WTC11 (cell line): Measurements from ENCODE around the gene VN1R4. TPM values are rescaled to one million over a fixed set of nuclear protein-coding genes. Genes with fewer than 3 reads are reported as not detected.
"Not testable (repeated sequence)": the region's sequence is repeated elsewhere in the genome, so short reads cannot be mapped to it uniquely, and the experiment has no call there.

Source experiments
- ATAC-seq: fragments of 200-7000 bp; cut with Tn5 transposase; 2 replicates; pipeline ENCODE4 v1.10.0; 2021; ENCODE audit warnings: mild to moderate bottlenecking, moderate library complexity
- Bru-seq: library from RNA; stranded (reverse); fragments of 400-500 nt; gene quantifications from one replicate; lab custom pipeline; 2021; lab: Mats Ljungman, UMichigan
- CTCF ChIA-PET: fragments of 300-600 bp; sonication (Branson Sonifier 250); formaldehyde crosslinking; loops from one replicate; lab custom pipeline; 2021; ENCODE audit warnings: antibody characterized with exemption; lab: Charles Lee
- POLR2A ChIA-PET: fragments of 350-600 bp; sonication (Branson Sonifier 250); formaldehyde crosslinking; loops from one replicate; lab custom pipeline; 2021; ENCODE audit warnings: antibody characterized with exemption; lab: Charles Lee
- DNase-seq: peaks from one replicate; pipeline ENCODE4 v3.0.0; 2021; ENCODE audit warnings: low spot score
- H3K27ac Mint-ChIP-seq: 2 replicates; pipeline ENCODE4 v1.8.0; 2021; ENCODE audit warnings: mixed read lengths
- H3K27me3 Mint-ChIP-seq: 2 replicates; pipeline ENCODE4 v1.8.0; 2021; ENCODE audit warnings: low read depth, mild to moderate bottlenecking, moderate library complexity, mixed read lengths
- H3K36me3 Mint-ChIP-seq: 2 replicates; pipeline ENCODE4 v1.8.0; 2021; ENCODE audit warnings: mixed read lengths
- H3K4me1 Mint-ChIP-seq: 2 replicates; pipeline ENCODE4 v1.8.0; 2022; ENCODE audit warnings: mixed read lengths
- H3K4me3 Mint-ChIP-seq: 2 replicates; pipeline ENCODE4 v1.8.0; 2021; ENCODE audit warnings: mild to moderate bottlenecking, moderate library complexity, mixed read lengths
- H3K9me3 Mint-ChIP-seq: 2 replicates; pipeline ENCODE4 v1.8.0; 2021; ENCODE audit warnings: mixed read lengths
- CBFB ChIP-seq: sonication (generic); formaldehyde crosslinking; IDR thresholded peaks from 2 replicates; pipeline ENCODE4 v1.8.1; 2022; ENCODE audit warnings: mild to moderate bottlenecking, low read depth, missing genetic modification reagents
- CTCF ChIP-seq: fragments of 200-600 bp; IDR thresholded peaks from 2 replicates; pipeline ENCODE4 v1.8.0; 2022; ENCODE audit warnings: antibody characterized with exemption
- ELF4 ChIP-seq: sonication (generic); formaldehyde crosslinking; IDR thresholded peaks from 2 replicates; pipeline ENCODE4 v1.8.1; 2022; ENCODE audit warnings: low read depth, mild to moderate bottlenecking, moderate library complexity, missing genetic modification reagents
- IRF1 ChIP-seq: sonication (generic); formaldehyde crosslinking; IDR thresholded peaks from 2 replicates; pipeline ENCODE4 v1.8.0; 2023; ENCODE audit warnings: missing genetic modification reagents
- MAX ChIP-seq: sonication (generic); formaldehyde crosslinking; IDR thresholded peaks from 2 replicates; pipeline ENCODE4 v1.8.0; 2022; ENCODE audit warnings: mild to moderate bottlenecking, missing genetic modification reagents
- NFATC4 ChIP-seq: fragments of 250-450 bp; sonication (Bioruptor Pico); IDR thresholded peaks from 2 replicates; pipeline ENCODE4 v1.9.0; 2021; ENCODE audit warnings: mild to moderate bottlenecking
- NFE2L1 ChIP-seq: sonication (generic); formaldehyde crosslinking; IDR thresholded peaks from 2 replicates; pipeline ENCODE4 v1.8.1; 2023; ENCODE audit warnings: missing genetic modification reagents
- STAT6 ChIP-seq: sonication (generic); formaldehyde crosslinking; conservative IDR thresholded peaks from 2 replicates; pipeline ENCODE4 v1.8.1; 2023; ENCODE audit warnings: mild to moderate bottlenecking, low read depth, missing genetic modification reagents, moderate library complexity
- TEAD4 ChIP-seq: sonication (generic); formaldehyde crosslinking; IDR thresholded peaks from 2 replicates; pipeline ENCODE4 v1.8.0; 2022; ENCODE audit warnings: mild to moderate bottlenecking, missing genetic modification reagents
- USF1 ChIP-seq: sonication (generic); formaldehyde crosslinking; IDR thresholded peaks from 2 replicates; pipeline ENCODE4 v1.8.0; 2022; ENCODE audit warnings: mild to moderate bottlenecking, missing genetic modification reagents
- ZBTB43 ChIP-seq: sonication (generic); formaldehyde crosslinking; IDR thresholded peaks from 2 replicates; pipeline ENCODE4 v1.8.1; 2023; ENCODE audit warnings: mild to moderate bottlenecking, missing genetic modification reagents
- long read RNA-seq, 3 experiments: library from RNA in 1 of 3; library from capped mRNA in 1 of 3; library from polyadenylated mRNA in 1 of 3; unstranded in 2 of 3; stranded (forward) in 1 of 3; transcript quantifications; one replicate each; pipeline ENCODE4 v2.0.0, GENCODE V29; 2021
- total RNA-seq: library from RNA; stranded (reverse); gene quantifications from 3 replicates; pipeline ENCODE4 v1.2.3, GENCODE V29; 2021

Gene VN1R4
- total RNA-seq (not detected in 3 replicates), Bru-seq, nascent RNA (not detected)
- long read RNA-seq, experiment 1: 0 reads
- long read RNA-seq, experiment 2: 0 reads
- long read RNA-seq, experiment 3: 0 reads

GRCh38 chr19:53267623-53268022 is at the start of gene VN1R4:
VN1R4 (minus strand) TSS chr19:53267723; CDS start chr19:53267665, 58 bp downstream.
- ATAC-seq, CTCF ChIA-PET, H3K4me1 Mint-ChIP-seq, H3K36me3 Mint-ChIP-seq, DNase-seq, POLR2A ChIA-PET, H3K4me3 Mint-ChIP-seq, H3K27ac Mint-ChIP-seq: not testable (repeated sequence)
- Mint-ChIP-seq H3K27me3 (peaks cover 36% of the 10 kb centered on the region), H3K9me3 (peaks cover 60% of the 10 kb centered on the region)

- CTCF ChIA-PET: no interaction called here
- Mint-ChIP-seq H3K27ac (no peak overlapping the region), H3K9me3 (no peaks in the 10 kb centered on the region), H3K4me1 (peaks cover 11% of the 10 kb centered on the region), H3K4me3 (no peak overlapping the region), H3K27me3 (peaks cover 26% of the 10 kb centered on the region), H3K36me3 (no peaks in the 10 kb centered on the region)
- DNase-seq (no peak), ATAC-seq (no peak)
- POLR2A ChIA-PET: interaction anchor here (0.6 kb wide), 1 partner anchor 207 kb away, joined by 4 read pairs; no protein-coding TSS in a partner anchor
- TF ChIP-seq IRF1: no peak
These were observed 44.4 kb upstream of the VN1R4 start for GRCh38 chr19:53311897-53312296.

GRCh38 chr19:53311044-53311443 is 43.5 kb upstream of the VN1R4 start:
- Mint-ChIP-seq H3K36me3 (no peaks in the 10 kb centered on the region), H3K4me3 (no peak overlapping the region), H3K9me3 (no peaks in the 10 kb centered on the region), H3K27ac (no peak overlapping the region), H3K4me1 (peaks cover 11% of the 10 kb centered on the region), H3K27me3 (peaks cover 34% of the 10 kb centered on the region)
- ChIA-PET CTCF (interaction anchor here (0.8 to 1.3 kb wide), 5 partner anchors 54 to 116 kb away, joined by 3 to 6 read pairs (median 3); partner anchors contain the start of gene ZNF765), POLR2A (no interaction called here)
- no peak for DNase-seq
- no peak for TF ChIP-seq NFE2L1 (CRISPR knock-in tag)
- no peak for TF ChIP-seq NFATC4 (CRISPR knock-in tag)
- ATAC-seq: no peak

GRCh38 chr19:53308339-53308811 is 40.9 kb upstream of the VN1R4 start:
- TF ChIP-seq ZBTB43 (CRISPR knock-in tag) (no peak), STAT6 (CRISPR knock-in tag) (no peak), CBFB (CRISPR knock-in tag) (no peak), CTCF (peak; percentile 73), MAX (CRISPR knock-in tag) (peak; percentile 52), TEAD4 (no peak), USF1 (CRISPR knock-in tag) (peak; percentile 44; the same call in 1 of the 2 replicates), ELF4 (no peak)
- TF ChIP-seq, all 79 proteins: peak for 3
- CTCF ChIA-PET: interaction anchor here (0.6 to 2.7 kb wide), 5 partner anchors 52 to 405 kb away, joined by 3 to 17 read pairs (median 3); no protein-coding TSS in a partner anchor
- Mint-ChIP-seq H3K27ac (no peak overlapping the region), H3K4me3 (peak overlapping the region; percentile 60), H3K4me1 (peaks cover 11% of the 10 kb centered on the region), H3K9me3 (no peaks in the 10 kb centered on the region), H3K36me3 (no peaks in the 10 kb centered on the region), H3K27me3 (peaks cover 39% of the 10 kb centered on the region)
- POLR2A ChIA-PET: no interaction called here
- ATAC-seq (peak; percentile 94), DNase-seq (peak; percentile 87)

GRCh38 chr19:53301341-53301740 is 33.8 kb upstream of the VN1R4 start:
- DNase-seq (peak; percentile 34), ATAC-seq (peak; percentile 91)
- H3K4me3 Mint-ChIP-seq, H3K4me1 Mint-ChIP-seq, CTCF ChIA-PET, POLR2A ChIA-PET, H3K27ac Mint-ChIP-seq: not testable (repeated sequence)
- peaks cover 11% of the 10 kb centered on the region for H3K36me3 Mint-ChIP-seq
- H3K9me3 Mint-ChIP-seq: peaks cover 14% of the 10 kb centered on the region
- H3K27me3 Mint-ChIP-seq: peaks cover 11% of the 10 kb centered on the region
